AG10803 (cell line): ENCODE data around the gene CXXC5.

ENCODE experiments used
- DNase-seq: peaks from one replicate; pipeline ENCODE4 v3.0.0; 2010; ENCODE audit warnings: low read depth
- H3K4me3 ChIP-seq: 2 replicates; pipeline ENCODE4 v1.5.1; 2011; ENCODE audit warnings: mild to moderate bottlenecking, low read length, control low read depth
- TF ChIP-seq, protein P1 (sequence below): conservative IDR thresholded peaks from 2 replicates; pipeline ENCODE4 v1.5.1; 2011; ENCODE audit warnings: mild to moderate bottlenecking, low read length, control low read depth, inconsistent platforms

CXXC5 gene

DNA sequence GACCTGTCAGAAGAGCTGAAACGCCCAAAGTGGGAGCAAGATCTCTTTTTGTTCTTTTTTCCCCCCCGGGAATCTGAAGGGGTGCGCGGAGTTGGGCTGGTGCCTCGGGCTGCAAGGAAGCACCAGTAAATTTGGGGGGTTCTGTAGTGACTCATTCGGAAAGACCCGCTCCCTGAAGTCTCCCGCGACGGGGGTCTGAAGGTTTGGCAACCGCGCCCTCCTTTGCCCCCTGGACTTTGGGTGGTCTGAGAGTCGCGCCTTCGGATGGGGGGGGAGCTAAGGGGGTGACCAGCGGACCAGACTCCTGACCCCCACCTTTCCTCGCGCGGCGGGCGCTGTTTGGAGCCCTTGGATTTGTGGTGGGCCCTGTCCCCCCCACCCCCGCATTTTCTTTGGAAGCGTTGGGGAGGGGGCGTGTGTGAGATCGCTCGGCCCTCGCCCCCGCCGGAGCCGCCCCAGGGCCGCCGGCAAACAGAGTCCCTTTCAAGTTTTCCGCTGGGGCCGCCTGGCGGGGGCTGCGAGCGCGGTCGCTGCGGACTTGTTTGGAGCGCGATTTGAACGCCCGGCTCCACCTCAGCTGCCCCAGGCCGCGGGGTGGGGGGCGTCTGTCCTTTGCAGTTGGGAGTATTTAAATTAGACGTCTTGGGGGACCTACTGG is 2.0 kb downstream of the CXXC5 start:
- H3K4me3 ChIP-seq = peak overlapping the region; percentile 85
- DNase-seq = no peak
- TF ChIP-seq, protein P1, sequence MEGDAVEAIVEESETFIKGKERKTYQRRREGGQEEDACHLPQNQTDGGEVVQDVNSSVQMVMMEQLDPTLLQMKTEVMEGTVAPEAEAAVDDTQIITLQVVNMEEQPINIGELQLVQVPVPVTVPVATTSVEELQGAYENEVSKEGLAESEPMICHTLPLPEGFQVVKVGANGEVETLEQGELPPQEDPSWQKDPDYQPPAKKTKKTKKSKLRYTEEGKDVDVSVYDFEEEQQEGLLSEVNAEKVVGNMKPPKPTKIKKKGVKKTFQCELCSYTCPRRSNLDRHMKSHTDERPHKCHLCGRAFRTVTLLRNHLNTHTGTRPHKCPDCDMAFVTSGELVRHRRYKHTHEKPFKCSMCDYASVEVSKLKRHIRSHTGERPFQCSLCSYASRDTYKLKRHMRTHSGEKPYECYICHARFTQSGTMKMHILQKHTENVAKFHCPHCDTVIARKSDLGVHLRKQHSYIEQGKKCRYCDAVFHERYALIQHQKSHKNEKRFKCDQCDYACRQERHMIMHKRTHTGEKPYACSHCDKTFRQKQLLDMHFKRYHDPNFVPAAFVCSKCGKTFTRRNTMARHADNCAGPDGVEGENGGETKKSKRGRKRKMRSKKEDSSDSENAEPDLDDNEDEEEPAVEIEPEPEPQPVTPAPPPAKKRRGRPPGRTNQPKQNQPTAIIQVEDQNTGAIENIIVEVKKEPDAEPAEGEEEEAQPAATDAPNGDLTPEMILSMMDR = peak; percentile 31; the same call in 1 of the 2 replicates

DNA sequence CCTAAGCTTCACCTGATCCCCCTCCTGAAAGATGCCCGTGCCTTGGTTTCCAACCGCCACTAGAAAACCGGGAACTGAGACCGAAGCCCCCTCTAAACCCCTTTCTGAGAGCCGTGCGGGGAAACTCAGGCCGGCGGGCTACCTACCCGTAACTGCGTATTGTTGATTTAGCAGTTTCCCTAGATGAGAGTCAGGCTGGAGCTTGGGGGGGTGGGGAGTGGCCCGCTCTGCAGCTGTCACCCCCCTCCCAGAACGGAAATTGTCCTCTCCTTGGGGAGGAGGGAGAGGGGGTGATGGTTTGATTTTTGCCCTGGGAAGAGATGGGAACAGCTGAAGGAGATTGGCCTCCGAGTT is 2.5 kb downstream of the CXXC5 start:
- peak overlapping the region; percentile 85 for H3K4me3 ChIP-seq
- TF ChIP-seq, protein P1 = no peak
- no peak for DNase-seq

DNA sequence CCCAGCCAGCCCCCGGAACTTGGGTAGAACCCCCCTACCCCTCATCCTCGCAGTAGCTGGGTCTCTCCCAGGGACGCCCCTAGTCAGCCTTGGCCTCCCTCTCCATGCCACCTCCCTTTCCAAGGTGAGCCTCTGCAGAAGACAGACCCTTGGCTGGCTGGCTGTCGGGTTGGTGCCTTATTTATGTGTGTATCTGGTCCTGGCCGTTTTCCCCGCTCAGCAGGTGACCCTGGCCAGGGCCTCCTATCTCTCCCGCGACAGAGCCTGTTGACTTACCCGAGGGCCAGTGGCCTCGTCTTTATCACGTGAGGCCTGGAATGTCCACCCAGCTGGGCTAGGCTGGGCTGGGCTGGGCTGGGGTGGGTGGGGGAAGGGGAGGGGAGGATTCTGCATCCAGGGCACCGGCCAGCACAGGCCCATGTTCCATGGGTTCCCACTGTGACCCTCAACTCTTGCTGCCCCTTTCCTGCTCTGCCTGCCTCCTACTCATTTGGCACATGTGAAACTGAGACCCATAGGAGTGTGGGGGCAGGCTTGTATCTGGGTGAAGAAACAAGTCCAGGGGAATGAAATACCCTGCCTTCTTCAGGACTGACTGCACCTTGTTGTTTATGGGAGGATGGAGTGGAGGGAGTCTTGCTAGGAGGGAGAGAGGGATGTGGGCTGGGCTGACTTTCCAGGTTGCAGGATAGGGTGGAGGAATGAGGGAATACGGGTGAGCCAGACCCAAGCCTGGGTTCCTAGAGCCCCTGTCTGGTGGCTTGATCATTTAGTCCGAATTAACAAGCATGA is 3.1 kb downstream of the CXXC5 start:
- H3K4me3 ChIP-seq = peak overlapping the region; percentile 85
- TF ChIP-seq, protein P1 = no peak
- peak; percentile 53 for DNase-seq

DNA sequence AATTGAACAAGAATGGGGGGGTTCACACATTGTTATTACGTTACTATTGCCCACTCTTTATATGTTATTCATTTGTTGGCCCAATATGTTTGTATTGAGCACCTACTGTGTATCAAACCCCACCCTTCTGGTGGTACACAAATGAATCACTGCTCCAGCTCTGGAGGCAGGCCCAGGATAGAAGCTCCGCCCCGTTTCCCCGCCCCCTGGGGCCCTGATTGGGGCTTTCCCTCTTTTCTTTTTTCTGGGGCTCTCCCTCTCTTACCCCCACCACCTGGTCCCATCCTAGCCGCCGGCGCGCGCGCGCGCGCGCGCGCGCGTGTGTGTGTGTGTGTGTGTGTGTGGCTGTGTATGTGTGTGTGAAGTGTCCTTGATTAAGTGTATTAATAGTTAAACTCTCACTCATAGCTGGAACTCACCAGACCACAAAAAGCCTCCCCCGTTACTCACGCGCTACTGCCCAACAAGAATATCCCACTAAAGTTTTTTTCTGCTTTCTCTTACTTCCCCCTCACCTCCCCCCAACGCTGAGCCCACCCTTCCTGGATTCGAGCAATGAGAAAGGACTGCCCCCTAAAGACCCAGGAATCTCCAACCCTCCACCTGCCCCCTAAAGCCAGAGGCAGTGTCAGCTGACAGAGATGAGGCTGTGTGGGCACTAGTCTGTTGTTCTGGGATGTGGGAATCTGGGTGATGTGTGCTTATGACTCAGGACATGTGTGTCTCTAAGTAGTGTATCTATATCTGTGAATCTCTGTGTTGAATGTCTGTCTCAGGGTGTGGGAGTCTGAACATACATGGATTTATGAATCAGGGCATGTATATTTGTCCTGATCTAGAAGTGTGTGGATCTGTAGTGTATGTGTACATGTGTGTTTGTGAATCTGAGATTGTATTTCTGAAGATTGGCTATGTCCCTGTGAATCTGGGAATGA is 4.0 kb downstream of the CXXC5 start:
- TF ChIP-seq, protein P1 = no peak
- peak; percentile 84 for DNase-seq
- peak overlapping the region; percentile 85 for H3K4me3 ChIP-seq

DNA sequence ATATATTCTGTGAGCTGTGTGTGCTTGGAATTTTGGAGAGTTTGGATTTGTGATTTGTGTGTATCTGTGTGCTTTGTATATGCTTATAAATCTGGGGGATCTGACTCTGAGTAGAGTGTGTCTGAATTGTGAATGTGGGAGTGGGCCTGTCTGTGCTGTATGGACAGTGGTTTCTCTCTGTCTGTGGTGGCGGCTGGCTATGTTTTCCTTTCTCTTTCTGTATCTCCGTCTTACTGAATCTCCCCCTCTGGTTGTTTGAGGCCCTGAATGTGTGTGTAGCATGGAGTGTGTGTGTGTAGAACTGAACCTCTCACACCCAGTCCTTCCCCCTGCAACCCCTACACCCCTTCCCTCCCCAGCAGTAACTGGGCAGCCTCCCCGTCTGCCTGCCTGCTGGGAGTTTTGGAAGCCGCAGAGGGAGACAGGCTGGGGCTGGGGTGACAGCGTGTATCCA is 4.7 kb downstream of the CXXC5 start:
- TF ChIP-seq, protein P1 = no peak
- peak overlapping the region; percentile 85 for H3K4me3 ChIP-seq
- DNase-seq = no peak

DNA sequence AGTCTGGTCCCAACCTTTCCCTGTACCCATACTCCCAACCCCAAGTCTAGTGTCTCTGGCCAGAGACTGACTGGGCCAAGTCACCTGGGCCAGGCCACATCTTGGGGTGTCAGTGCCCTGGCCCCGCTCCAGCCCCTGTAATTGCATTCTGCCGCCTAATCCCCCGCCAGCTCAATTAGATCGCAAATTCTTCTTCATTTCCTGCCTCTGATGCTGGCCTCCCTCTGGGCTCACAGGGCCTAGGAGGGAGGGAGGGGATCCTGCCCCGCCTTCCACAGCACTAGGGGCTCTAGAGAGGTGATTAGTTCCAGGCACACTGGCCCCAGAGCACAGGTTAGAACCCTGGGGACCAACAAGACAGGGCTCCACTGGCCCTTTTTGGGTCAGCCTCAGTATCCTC is 5.5 kb downstream of the CXXC5 start:
- peak overlapping the region; percentile 85 for H3K4me3 ChIP-seq

More for the DNA sequence above, 5.5 kb downstream of the CXXC5 start:
- TF ChIP-seq, protein P1 = no peak
- DNase-seq = no peak
